Fibroblast of skin of left quadriceps (primary cell): ENCODE measurements around the gene FOXC1.

Experiments used
- DNase-seq, 2 experiments: peaks; one replicate each; pipeline ENCODE4 v3.0.0-alpha.2; 2013; ENCODE audit warnings: low read depth in 2 of 2

Gene FOXC1

DNA sequence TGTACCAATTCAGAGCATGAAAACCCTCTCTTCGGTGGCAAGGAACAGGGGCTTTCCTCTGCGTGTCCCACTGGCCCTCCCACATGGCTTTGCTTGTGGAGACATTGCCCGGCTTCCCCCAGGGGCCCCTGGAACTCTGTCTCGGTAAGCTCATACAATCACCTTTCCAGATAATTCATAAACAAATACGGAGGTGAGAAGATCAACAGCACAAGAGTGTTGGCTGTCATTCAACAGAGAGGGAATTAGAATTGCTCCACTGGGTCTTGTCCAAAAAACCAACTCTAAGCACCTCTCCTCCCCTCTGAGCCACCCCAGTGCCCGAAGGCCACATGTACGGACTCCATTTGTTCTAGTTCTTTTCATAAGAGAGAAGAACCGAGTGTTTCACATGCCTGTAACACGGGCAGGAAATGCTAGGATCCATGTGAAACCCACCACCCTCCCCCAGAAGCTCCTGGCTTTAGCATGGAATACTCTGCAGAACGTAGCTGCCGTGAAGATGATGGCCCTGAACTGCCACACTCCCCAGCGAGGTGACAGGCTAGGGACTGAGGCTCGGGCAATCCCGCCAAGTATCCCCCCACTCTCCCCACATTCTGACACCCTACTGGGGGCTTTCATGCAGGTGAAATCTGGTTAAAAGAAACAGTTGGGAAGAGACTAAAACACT, 24.6 kb upstream of the FOXC1 start:
- DNase-seq: no peak

DNA sequence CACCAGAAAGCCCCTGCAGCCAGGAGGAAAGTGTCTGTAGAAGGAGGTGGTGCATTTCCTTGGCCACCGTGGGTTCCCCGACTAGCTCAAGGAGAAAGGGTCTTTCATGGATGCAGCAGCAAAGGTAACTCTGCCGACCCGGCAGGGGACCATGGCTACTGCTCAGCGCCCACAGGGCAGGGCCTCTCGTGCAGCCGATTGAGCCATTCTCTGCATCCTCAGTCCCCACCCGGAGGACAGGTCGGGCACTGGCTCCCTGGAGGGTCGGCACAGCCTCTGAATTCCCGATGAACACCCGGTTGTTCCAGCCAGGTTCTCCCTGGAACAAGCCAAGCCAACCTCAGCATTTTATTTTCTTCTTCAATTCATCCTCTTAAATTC, 24.1 kb upstream of the FOXC1 start:
- no peak for DNase-seq

DNA sequence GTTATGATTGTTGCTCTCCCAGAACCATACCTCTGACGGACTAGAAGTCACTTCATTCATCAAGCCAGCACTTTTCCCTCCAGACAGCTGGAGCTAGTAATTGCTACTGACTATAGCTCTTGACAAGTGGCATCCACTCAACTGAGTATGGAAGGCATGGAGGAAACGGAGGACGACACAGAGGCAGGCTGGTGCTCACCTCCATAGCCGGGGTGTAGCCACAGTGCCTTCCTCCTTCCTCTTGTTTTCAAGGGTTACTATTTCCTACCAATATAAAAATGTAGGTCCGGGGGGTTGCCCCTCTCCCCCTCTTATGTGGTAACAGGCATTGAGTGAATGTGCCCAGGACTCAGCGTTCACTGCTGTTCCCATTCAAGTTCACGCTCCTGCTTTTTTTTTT, 23.5 kb upstream of the FOXC1 start:
- no peak for DNase-seq

DNA sequence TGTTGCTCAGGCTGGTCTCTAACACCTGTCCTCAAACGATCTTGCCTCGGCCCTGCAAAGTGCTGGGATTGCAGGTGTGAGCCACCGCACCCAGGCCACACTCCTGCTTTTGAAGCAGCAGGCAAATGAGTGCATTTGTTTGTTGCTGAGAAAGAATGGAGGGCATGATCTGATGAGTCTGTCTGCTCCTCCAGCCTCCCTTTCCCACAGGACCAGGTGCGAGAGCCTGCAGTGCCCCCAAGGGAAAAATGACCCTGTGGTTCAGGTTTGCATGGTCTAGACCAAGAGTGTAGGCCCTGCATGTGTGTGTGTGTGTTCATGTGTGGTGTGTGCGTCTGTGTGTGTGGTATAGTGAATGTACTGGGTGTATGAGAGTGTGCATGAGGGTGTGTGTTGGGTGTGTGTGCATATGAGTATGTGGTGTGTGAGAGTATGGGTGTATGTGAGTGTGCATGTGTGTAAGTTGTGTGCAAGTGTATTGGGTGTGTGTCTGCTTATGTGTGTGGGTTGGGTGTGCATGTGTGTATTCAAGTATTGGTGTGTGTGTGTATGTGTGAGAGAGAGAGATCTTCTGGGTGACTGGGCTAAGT, 22.8 kb upstream of the FOXC1 start:
- no peak for DNase-seq

DNA sequence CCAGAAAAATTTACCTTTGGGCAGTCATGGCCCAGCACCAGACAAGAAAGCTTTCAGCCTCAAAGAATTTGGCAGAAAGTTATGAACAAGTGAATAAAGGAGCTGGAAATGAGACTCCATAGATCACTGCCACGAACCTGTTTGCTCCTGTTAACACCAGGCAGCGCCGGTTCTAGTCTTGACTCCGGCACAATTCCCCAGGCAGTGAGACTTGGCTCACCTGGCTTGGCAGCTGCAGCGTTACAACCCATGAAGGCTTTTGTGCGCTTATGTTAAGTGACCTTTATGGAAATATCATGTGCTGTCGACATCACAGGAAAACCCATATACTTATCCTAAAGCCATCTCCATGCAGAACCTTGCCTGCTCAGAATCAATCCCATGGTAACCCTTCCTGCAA, 22.2 kb upstream of the FOXC1 start:
- no peak for DNase-seq

DNA sequence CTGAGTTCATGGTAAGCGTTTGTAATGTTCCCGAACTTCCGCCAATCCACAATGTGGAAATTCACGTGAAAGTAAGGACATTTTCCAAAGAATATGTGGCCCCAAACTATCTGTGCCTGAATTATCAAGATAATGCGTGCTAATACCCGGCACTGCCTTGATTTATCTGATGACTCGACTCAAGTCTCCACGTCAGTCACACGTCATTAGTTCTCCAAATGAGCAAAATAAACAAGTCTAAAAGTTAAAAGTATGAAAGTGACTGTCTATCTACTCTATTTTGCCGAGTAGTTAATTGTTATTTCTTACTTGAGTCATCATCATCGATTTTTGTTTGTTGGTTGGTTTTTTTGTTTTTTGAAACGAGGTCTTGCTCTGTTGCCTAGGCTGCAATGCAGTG, 21.7 kb upstream of the FOXC1 start:
- DNase-seq: no peak

DNA sequence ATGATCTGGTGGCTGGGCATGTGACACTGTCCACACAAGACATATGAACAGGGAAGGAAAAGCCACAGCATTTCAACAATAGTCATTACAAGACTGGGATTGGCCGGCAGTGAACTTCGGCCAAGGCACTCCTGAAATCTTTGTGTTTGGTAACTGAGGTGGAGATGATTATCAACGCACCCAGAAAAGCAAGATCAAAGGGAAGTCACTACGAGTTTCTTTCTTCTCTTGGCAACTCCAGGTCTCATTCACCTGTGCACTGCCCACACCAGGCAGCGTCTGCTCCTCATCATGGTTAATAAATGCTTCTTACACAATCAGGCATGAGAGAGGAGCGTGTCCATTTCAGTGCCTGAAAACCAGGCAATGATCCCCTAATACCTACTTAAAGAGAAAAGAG, 20.5 kb upstream of the FOXC1 start:
- DNase-seq: no peak

DNA sequence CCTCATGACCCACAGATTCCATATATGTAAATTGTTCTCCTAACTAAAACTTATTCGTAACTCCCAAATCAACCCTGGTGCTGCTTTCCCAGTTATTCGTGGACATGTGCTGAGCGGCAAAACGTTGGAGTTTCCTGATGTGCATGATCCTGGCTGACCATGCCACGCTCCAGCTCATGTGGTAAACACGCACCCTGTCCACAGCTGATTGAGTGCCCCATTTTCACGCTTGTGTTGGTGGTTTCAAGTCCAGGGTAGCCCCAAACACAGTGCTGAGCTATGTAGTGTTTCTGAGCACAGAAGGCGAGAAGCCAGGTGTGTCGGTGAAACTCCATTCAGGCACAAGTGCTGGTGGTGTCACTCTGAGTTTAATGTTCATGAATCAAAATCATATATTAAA, 19.1 kb upstream of the FOXC1 start:
- DNase-seq: no peak

DNA sequence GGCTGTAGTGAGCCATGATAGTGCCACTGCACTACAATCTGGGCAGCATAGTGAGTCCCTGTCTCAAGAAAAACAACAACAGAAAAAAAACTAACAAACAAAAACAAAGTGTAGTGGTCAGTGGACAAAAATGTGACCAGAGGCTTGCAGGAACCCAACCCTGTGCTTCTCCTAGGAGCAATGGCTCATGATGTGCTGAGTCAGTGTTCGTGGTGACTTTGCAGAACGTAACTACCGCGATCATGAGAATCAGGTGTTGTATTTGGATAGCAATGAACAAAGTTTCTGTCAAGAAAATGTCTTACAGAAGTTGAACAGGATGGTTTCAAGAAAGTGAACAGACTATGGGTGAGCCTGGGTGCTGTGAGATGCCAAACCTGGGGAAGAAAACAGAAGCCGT, 18.5 kb upstream of the FOXC1 start:
- DNase-seq: no peak

DNA sequence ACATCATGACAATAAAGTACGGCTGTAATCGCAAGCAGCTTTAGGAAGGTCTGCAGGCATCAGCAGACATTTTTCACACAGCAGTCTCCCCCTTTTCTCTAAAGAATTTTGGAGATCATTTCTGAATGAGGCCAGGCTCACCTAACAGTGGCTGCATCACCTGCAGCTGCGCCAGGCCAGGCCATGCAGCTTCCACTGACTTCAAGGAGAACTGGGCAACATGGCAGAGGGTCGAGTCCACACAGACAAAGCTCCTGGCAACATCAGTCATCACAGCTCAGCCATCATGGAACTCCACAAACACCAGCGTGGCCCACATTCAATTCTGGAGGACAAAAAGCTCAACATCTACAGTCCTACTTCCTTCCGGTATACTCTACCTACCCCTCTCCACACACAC, 17.8 kb upstream of the FOXC1 start:
- no peak for DNase-seq

DNA sequence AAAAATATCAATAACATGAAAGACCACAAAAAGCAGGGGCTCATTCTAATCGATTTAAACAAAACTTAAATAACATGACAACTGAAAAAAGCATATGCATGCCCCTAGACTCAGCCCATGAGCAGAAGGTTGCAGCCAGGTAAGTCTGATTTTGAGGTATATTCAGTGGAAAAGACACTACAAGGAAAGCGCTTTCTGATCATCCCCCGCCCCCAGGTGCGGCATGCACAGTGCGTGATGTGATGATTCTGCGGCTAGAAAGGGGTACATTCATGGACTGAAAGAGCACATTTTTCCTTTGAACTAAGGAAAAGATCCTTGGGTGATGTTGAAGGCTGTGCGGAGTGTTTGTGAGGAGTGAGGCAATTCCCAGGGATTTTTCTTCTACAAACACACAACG, 16.9 kb upstream of the FOXC1 start:
- DNase-seq: no peak

DNA sequence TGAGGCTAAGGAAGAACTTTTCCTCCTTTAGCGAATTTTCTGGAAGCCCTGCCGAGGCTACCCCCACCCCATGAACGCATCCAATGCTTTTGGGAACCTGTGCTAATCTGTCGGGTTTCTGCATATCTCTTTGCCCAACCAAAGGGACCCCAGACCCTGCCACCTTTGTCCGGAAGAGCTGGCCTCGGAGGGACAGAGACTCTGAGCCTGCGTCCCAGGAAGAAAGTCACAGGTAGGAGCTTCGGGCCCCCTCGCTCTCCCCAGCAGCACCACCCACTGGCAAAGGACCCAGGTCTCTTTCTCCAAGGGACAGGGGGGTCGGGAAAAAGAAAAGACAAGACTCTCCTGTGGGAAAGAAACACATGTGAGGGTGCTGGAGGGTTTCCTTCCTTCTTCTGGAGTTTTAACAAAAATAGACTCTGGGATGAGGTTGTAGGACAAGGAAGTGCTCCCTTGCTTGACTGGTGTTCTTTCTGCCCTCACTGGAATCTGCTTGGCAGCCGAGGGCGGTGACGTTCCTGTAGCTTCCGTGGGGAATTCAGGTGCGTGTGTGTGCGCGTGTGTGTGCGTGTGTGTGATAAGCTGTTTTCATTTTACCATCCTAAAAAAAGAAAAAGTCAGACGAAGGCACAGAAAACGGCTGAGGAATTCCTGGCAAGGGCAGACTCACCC, 16.3 kb upstream of the FOXC1 start:
- no peak for DNase-seq

DNA sequence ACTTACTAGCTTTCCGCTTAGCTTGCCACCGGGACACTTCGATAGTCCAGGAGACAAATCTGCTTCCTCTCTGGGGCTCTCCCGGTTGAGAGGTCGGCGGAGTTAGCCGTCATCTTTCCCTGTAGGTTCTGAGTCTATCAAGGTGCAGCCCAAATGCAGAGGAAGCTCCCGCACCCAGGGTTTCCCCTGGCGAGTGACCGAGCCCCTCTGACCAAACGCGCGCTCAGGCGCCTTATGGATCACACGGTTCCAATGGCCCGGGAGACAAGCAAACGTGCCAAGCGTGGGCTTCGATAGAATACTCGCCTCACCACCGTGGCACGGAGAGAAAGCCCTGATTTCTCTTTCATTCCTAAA, 15.8 kb upstream of the FOXC1 start:
- no peak for DNase-seq

DNA sequence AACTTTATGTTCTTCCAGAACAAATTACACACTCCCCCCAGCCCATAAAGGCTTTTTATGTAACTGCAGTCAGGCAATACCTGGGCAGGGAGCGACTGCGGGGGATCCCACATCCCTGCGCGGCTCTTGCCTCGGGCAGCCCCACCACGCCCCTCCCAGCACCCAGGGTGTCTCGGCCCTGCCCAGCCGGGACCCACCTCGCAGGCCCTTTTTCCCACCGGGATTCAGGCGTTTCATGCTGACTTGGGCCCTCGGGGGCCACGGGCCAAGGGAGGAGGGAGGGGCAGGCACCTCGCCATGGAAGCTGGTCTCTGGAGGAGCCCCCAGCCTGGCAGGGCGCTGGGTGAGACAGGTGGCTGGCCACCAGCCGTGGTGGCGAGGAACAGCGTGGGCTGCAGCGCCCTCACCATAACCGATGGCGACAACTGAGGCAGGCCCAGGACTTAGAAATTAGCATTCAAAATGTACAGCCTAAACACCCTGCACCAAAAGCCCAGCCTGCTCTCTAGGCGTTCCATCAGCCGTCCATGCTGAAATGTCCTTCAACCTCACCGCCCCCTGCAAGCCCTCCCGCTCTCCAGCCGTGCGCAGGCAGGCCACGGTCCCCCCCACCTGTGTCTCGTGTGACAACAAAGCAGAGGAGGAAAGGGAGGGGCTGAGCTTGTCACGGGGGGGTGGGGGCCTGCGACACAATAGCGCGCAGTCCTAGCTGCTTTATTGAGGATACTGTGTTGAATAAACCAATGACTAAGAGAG, 15.1 kb upstream of the FOXC1 start:
- DNase-seq: no peak

DNA sequence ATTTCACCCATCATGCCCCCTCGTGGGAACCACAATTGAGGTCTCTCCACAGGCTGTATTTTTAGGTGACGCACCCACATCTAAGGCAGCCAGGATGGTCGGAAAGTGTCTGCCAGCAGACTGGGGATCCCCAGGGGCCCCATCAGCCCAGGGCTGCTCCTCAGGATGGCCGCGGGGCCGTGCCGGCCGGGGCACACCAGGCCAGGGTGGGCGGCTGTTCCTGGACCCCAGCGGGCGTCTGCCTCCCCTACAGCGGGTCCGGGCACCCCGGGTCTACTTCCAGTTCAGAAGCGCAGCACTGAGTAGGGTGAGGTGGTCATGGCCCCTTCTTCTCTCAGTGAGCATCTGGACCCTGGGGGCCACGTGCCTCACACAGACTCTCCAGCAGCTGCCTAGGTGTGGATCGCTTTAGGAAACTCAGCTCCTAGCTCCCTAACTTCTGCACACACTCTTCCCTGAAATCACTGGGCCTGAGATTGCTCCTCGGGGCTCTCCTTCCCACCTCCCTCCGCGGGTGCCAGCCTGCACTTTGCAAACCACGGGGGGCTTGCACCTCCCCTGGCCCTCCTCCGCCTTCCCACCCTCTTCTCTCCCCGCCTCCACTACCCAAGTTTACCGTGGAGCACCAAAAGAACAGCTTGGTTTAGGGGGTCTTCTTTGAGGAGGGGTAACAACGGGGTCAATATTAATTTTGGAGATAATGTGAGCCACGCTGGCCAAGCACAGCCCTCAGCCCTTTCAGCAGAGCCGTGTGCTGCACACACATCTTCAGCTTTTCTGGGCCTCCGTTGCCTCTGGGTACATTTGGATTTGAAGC, 14.2 kb upstream of the FOXC1 start:
- no peak for DNase-seq

DNA sequence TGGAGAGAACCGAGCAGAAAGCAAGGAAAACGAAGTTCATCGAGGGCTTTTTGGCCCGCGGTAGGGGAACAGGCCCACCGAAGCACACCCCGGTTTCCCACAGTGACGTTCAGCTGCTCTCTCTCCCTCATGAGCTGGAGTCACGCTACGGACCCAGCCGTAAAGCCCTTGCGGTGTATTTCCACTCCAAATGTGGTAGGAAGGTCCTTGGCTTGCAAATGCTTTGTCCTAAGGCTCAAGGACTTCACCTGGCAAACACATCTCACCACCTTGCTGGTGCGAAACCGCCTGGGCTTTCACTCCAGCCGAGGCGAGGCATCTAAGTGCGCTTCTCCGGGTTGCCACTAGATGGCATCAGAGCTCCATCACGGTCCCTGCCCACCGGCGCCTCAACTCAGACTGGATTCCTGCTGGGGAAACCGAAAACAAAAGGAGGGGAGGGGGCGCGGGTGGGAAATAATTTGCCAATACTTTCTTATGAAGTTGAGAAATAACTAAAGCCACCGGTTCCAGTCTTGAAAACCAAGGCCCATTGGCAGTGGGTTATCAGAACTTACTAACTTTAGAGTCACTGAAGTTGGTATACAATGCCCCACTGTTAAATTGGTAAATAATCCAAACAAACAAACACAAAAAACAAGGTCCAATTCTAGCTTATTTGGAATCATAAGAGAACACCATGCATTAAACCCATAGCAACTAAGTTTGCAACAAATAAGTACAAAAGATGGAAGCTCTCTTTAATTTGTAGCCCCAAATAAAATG, 13.4 kb upstream of the FOXC1 start:
- DNase-seq: no peak

DNA sequence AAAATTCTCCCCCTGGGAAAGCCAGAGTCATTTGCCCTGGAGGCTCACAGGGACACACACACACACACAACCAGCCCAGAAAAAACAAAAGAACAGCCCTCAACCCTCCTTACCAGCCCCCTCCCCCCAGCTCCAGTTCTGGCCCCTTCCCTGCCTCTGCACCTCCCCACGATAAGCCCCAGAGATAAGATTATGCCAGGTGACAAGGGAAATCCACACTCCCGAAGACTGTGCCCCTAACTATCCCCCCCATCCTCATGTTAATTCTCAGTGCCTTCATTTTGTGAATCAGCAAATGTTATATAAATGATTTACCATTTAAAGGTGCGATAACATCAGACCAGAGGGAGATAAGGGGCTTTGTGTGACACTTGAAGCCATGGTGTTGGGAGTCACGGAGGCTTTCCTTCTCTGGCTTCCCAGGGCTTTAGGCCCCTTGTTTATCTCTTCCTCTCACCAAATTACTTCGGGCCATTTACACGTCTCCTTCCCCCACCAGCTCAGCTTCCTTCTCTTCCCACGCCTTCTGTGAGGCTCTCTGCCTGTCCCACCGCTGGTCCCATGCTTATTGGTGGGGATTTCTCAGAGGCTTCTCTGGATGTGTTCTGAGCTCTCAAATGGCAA, 12.5 kb upstream of the FOXC1 start:
- DNase-seq: no peak

DNA sequence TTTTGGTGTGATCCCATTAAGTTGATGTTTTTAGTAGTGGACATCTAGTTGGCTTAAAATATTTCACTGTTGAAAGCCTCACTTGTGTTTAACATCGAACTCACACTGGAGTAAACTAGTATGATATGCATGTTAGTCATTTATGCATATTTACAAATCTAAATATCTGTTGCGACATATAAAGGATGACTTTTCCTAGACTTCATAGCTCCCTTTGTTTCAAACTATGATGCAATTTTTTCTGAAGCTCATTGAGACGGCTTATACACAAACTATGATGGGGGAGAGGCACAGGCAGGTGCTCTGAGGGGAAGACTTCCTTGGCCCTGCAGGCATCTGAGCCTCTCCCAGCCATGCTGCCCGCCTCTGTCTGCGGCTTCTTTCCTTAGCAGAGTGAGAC, 11.8 kb upstream of the FOXC1 start:
- no peak for DNase-seq

DNA sequence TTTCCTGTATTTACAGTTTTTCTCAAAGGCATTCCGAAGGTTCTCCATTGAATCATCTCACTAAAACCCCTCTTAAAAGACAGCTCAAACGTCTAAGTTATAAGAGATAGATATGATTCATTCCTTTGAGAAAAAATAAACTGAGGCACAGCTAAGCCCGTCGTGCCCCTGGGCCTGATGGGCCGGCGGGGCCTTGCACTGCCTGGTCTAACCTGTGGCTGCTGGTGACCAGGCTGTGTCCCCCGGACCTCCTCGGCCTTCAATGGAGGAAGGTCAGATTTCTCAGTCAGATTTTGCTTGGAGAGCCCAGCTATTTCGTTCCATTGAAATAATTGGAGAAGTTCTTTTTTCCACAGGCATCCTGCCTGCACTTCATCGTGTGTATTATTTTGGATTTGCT, 11.3 kb upstream of the FOXC1 start:
- no peak for DNase-seq

DNA sequence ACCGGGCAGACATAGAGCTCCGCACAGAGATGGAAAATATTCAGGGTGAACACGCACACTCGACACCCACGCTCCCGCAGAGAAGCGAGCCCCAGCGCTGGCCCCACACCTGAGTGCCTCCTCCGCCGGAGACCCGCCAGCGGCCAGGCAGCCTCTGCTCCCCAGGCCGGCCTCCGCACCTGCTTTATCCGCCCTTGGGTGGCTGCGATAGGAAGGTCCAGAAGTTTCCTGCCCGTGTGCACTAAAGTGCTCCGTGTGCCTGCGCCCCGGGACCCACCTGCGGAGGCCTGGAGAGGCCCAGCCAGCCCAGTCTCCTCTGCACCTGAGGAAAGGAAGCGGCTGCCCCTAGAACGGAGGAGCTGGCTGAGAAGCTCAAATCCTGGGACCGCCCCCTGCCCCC, 10.8 kb upstream of the FOXC1 start:
- DNase-seq: no peak

DNA sequence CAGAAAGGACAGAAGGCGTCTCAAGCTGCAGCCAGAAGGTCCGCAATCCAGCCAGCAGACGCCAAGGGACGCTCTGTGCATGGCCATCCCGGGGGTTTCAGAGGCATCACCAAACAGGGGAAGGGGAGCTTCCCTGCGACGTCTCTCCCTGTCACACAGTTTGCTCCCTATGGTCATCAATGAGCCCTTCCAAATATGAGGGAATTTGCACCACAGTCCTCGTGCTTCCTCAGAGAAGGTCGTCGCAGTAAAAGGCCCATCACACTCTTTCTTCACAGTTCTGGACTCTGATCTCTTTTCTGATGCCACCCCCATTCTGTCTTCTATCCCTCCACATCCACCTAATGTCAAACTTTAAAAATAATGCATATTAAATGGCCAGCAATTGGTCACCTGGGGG, 10.2 kb upstream of the FOXC1 start:
- DNase-seq: no peak
